A549 (cell line): ENCODE results near the gene LPIN2.

ENCODE experiments used
- CTCF ChIP-seq: fragments of >200 bp; sonication (Bioruptor Twin); formaldehyde crosslinking; IDR thresholded peaks from 3 replicates; pipeline ENCODE4 v1.5.1; 2016
- NR3C1 ChIP-seq: fragments of >200 bp; sonication (Bioruptor Twin); formaldehyde crosslinking; IDR thresholded peaks from 3 replicates; pipeline ENCODE4 v1.6.1; 2017

GRCh38 chr18:3046216-3046808, 33.4 kb upstream of the LPIN2 start:
- TF ChIP-seq CTCF = no peak
- no peak for TF ChIP-seq NR3C1
